NOMO-1 treated with DMSO at 0.1 percent for 48 hours (cell line): ENCODE data around the gene CEACAM16.

ENCODE experiments used
- DNase-seq: peaks from one replicate; lab custom pipeline; 2025; ENCODE audit not compliant: unreplicated experiment; lab: John Stamatoyannopoulos, UW

The CEACAM16 gene

GRCh38 chr19:44723952-44724319 is 25.0 kb downstream of the CEACAM16 start:
- DNase-seq: peak; percentile 73

GRCh38 chr19:44725251-44725650 is 26.3 kb downstream of the CEACAM16 start:
- DNase-seq: no peak

- DNase-seq: no peak
Observed at GRCh38 chr19:44725684-44726083, 26.7 kb downstream of the CEACAM16 start.

- no peak for DNase-seq
Observed at GRCh38 chr19:44726465-44726864, 27.5 kb downstream of the CEACAM16 start.

- DNase-seq: no peak
Observed at GRCh38 chr19:44728178-44728577, 29.2 kb downstream of the CEACAM16 start.

GRCh38 chr19:44729516-44730033 is 30.6 kb downstream of the CEACAM16 start:
- no peak for DNase-seq

- DNase-seq: no peak
Observed at GRCh38 chr19:44731081-44731480, 32.1 kb downstream of the CEACAM16 start.

- no peak for DNase-seq
Observed at GRCh38 chr19:44731622-44732021, 32.7 kb downstream of the CEACAM16 start.

GRCh38 chr19:44732235-44733014 is 33.5 kb downstream of the CEACAM16 start:
- no peak for DNase-seq

GRCh38 chr19:44734357-44734756 is 35.4 kb downstream of the CEACAM16 start:
- no peak for DNase-seq

GRCh38 chr19:44735011-44735410 is 36.1 kb downstream of the CEACAM16 start:
- DNase-seq: no peak

- no peak for DNase-seq
Observed at GRCh38 chr19:44737238-44738071, 38.5 kb downstream of the CEACAM16 start.

- DNase-seq: no peak
Observed at GRCh38 chr19:44738136-44738535, 39.2 kb downstream of the CEACAM16 start.

- no peak for DNase-seq
Observed at GRCh38 chr19:44738603-44739558, 39.9 kb downstream of the CEACAM16 start.

GRCh38 chr19:44740351-44740824 is 41.4 kb downstream of the CEACAM16 start:
- DNase-seq: peak; percentile 36

GRCh38 chr19:44741258-44741731 is 42.3 kb downstream of the CEACAM16 start:
- peak; percentile 26 for DNase-seq

GRCh38 chr19:44741841-44742329 is 42.9 kb downstream of the CEACAM16 start:
- DNase-seq: peak; percentile 94

GRCh38 chr19:44742330-44743061 is 43.5 kb downstream of the CEACAM16 start:
- DNase-seq: no peak

GRCh38 chr19:44744871-44745332 is 46.0 kb downstream of the CEACAM16 start:
- no peak for DNase-seq
